Esophagus muscularis mucosa (tissue), 4 donors: Measurements from ENCODE around the gene CLCN6. TPM values are rescaled to one million over a fixed set of nuclear protein-coding genes. Genes with fewer than 3 reads are reported as not detected.
A peak's percentile ranks its signal among the peaks of the same experiment; 100 is the strongest.

ENCODE experiments used
- DNase-seq: peaks from one replicate; pipeline ENCODE4 v3.0.0-alpha.2; 2017; ENCODE audit errors: extremely low spot score
- H3K27ac ChIP-seq, 4 donors: fragments of 200-600 bp; sonication (generic); replicated peaks in 1 of 4; 1 replicate in 3 of 4; 2 replicates in 1 of 4; pipeline ENCODE4 v1.5.1; 2016 to 2019; ENCODE audit warnings: mild to moderate bottlenecking in 1 of 4
- H3K27me3 ChIP-seq, 4 donors: fragments of 200-600 bp; sonication (generic); one replicate each; pipeline versions ENCODE4 v1.5.1 to v1.6.0; 2016 to 2019
- H3K36me3 ChIP-seq, 4 donors: fragments of 200-600 bp; sonication (generic); one replicate each; pipeline ENCODE4 v1.5.1; 2016 to 2019
- H3K4me1 ChIP-seq, 4 donors: fragments of 200-600 bp; sonication (generic); one replicate each; pipeline ENCODE4 v1.5.1; 2016 to 2019
- H3K4me3 ChIP-seq, 4 donors: fragments of 200-600 bp; sonication (generic); 1 replicate in 2 of 4; 2 replicates in 2 of 4; pipeline ENCODE4 v1.5.1; 2016 to 2019; ENCODE audit warnings: mild to moderate bottlenecking in 4 of 4, moderate library complexity in 1 of 4
- H3K9me3 ChIP-seq, 4 donors: fragments of 200-600 bp; sonication (generic); 1 replicate in 3 of 4; 2 replicates in 1 of 4; pipeline ENCODE4 v1.5.1; 2016 to 2019
- CTCF ChIP-seq, 3 experiments: fragments of 200-600 bp in 2 of 3; fragments of 450-650 bp in 1 of 3; sonication (generic) in 2 of 3; IDR thresholded peaks; one replicate each; pipeline ENCODE4 v1.5.1; 2017 to 2019; ENCODE audit warnings: antibody characterized with exemption in 3 of 3, mild to moderate bottlenecking in 2 of 3, moderate library complexity in 1 of 3
- EP300 ChIP-seq: sonication (generic); formaldehyde crosslinking; IDR thresholded peaks from one replicate; pipeline ENCODE4 v1.6.1; 2017; ENCODE audit warnings: antibody characterized with exemption
- POLR2A ChIP-seq: fragments of 450-650 bp; IDR thresholded peaks from one replicate; pipeline ENCODE4 v1.6.1; 2017; ENCODE audit warnings: antibody characterized with exemption, moderate library complexity, mild to moderate bottlenecking, low read depth
- POLR2AphosphoS5 ChIP-seq, 2 donors: sonication (generic); formaldehyde crosslinking; IDR thresholded peaks; one replicate each; pipeline ENCODE4 v1.6.1; 2017; ENCODE audit warnings: antibody characterized with exemption in 2 of 2
- WGBS: methylation state at CpG from one replicate; pipeline ENCODE4 v1.1.5; 2018; 5-methylcytosine and 5-hydroxymethylcytosine counted together
- intact Hi-C: fragments of 100-400 bp; cut with DNase I; formaldehyde crosslinking; loops from one replicate; pipeline ENCODE4 v1.15.1; 2023
- total RNA-seq, 4 donors: library from RNA; depleted of rRNA; stranded (reverse); fragments of >200 nt; gene quantifications; one replicate each; pipeline versions ENCODE4 v1.1.0 to v1.2.1, GENCODE V29; 2016

CLCN6 gene
- total RNA-seq, 4 donors from 2014 or later = 12.5 to 19.7 (median 15.5) TPM

GRCh38 chr1:11794446-11795237 is 11.3 kb upstream of the CLCN6 start:
- no peak for DNase-seq
- Histone ChIP-seq H3K4me3 (no peak overlapping the region), H3K36me3 (peaks cover 24 to 68% (median 62%) of the 10 kb centered on the region in 4 donors), H3K9me3 (no peaks in the 10 kb centered on the region), H3K4me1 (peaks cover 27 to 53% (median 36%) of the 10 kb centered on the region in 4 donors), H3K27ac (peak overlapping the region in 1 of 4 donors; percentile 34), H3K27me3 (no peaks in the 10 kb centered on the region)
- WGBS = 91% methylated on average over 17 of the region's 19 CpGs
- intact Hi-C loops = no loop called here
- TF ChIP-seq POLR2AphosphoS5 (IDR thresholded peaks at IDR 0.05) = no peak
- no peak for TF ChIP-seq CTCF (IDR thresholded peaks at IDR 0.05)
- no peak for TF ChIP-seq EP300
- TF ChIP-seq POLR2A = no peak

- Histone ChIP-seq H3K27me3 (no peaks in the 10 kb centered on the region), H3K36me3 (peaks cover 24 to 75% (median 67%) of the 10 kb centered on the region in 4 donors), H3K4me1 (peaks cover 19 to 46% (median 31%) of the 10 kb centered on the region in 4 donors), H3K4me3 (no peak overlapping the region), H3K27ac (peak overlapping the region in 1 of 4 donors; percentile 34), H3K9me3 (no peaks in the 10 kb centered on the region)
- no peak for DNase-seq
- WGBS = 87% methylated on average over 14 of the region's 14 CpGs
- intact Hi-C loops = no loop called here
- TF ChIP-seq EP300 (no peak), POLR2AphosphoS5 (IDR thresholded peaks at IDR 0.05) (no peak), CTCF (IDR thresholded peaks at IDR 0.05) (no peak), POLR2A (no peak)
These were observed 10.6 kb upstream of the CLCN6 start for GRCh38 chr1:11795238-11795890.

GRCh38 chr1:11796036-11796828 is 9.8 kb upstream of the CLCN6 start:
- H3K27ac ChIP-seq = peak overlapping the region in 2 of 4 donors; percentile 38 to 50
- TF ChIP-seq EP300 = no peak
- TF ChIP-seq POLR2A = no peak
- TF ChIP-seq CTCF (IDR thresholded peaks at IDR 0.05) = no peak
- no peak for TF ChIP-seq POLR2AphosphoS5 (IDR thresholded peaks at IDR 0.05)
- H3K4me3 ChIP-seq = no peak overlapping the region
- H3K4me1 ChIP-seq = peaks cover 14 to 48% (median 28%) of the 10 kb centered on the region in 4 donors
- no peaks in the 10 kb centered on the region for H3K9me3 ChIP-seq
- peaks cover 32 to 84% (median 76%) of the 10 kb centered on the region in 4 donors for H3K36me3 ChIP-seq
- WGBS = 95% methylated on average over 15 of the region's 15 CpGs
- no peak for DNase-seq
- no peaks in the 10 kb centered on the region for H3K27me3 ChIP-seq
- intact Hi-C loops = no loop called here

GRCh38 chr1:11797525-11798216 is 8.3 kb upstream of the CLCN6 start:
- no peak for DNase-seq
- H3K36me3 ChIP-seq = peaks cover 32 to 76% (median 69%) of the 10 kb centered on the region in 4 donors
- no peak overlapping the region for H3K4me3 ChIP-seq
- peaks cover 17 to 43% (median 32%) of the 10 kb centered on the region in 4 donors for H3K4me1 ChIP-seq
- peak overlapping the region in 3 of 4 donors; percentile 12 to 50 (median 42) for H3K27ac ChIP-seq
- TF ChIP-seq POLR2AphosphoS5 (IDR thresholded peaks at IDR 0.05) = no peak
- no peaks in the 10 kb centered on the region for H3K27me3 ChIP-seq
- no peaks in the 10 kb centered on the region for H3K9me3 ChIP-seq
- 87% methylated on average over 6 of the region's 6 CpGs for WGBS
- intact Hi-C loops = no loop called here
